SIG-M5 (cell line): ENCODE measurements around the gene GPR75.

ENCODE experiments used
- DNase-seq: peaks from one replicate; lab custom pipeline; 2025; lab: John Stamatoyannopoulos, UW

The GPR75 gene

DNA sequence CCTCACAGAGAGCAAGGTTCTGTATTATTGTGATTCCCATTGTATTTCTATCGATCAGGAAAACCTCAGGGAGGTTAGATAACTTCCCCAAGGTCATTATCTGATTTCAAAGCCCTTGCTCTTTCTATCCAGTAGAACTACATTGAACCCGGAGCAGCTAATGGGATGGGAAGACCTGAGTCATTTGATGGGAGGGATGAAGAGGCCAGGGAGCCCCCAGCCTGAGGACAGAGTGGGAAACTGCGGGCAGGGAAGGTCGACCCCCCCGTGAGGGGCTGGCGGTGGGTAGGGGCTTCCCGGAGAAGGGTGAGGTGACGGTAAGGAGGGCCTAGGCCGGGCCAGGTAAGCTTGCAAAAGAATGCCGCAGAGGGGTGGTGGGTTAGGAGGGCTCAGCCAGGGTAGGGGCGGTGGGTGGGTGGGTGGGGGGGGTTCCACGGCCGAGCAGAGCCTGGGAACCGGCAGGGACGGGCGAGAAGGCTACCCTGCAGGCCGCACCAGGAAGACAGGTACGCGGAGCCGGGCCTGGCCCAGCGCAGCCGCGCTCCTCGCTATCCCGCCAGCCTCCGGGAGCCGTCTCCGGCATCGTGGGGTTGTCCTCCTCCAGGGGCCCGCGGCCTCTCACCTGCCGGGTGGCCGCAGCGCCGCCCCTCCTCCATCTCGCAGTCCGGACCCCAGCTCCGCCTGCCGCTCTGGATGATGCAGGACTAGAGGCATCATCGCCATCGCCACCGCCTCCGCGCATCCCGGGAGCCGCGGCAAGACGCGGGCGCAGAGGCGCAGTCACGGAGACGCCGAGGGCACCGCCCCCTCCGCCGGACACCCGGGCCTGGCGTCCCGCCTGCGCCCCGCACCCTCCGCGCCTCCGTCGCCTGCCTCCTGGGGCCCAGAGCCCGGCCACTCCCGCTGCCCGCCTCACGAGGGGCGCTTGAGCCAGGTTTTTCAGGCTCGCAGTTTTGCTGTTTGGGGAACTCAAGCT, at the start of gene GPR75:
Gene GPR75 (minus strand): TSS at position 762 of the 976 bp plus-strand sequence. CDS start 5,211 bp downstream, outside the sequence.
- DNase-seq: no peak

DNA sequence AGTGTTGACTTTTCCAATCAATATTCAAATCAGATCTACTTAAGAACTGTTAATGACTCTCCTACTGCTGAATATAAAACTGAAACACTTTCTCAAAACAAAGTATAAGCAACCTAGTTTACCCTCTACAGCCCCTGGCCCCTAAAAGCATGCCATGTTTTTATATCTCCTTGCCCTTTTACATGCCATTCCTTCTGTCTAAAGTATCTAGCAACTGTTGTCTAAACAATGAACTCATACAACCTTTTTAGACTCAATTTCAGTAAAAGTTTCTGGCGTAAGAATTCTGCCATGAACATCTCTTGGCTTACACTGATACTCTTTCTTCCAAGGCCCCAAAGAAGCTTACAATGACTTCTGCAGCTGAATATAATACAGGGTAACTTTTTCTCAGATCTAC, 47.8 kb upstream of the GPR75 start:
- DNase-seq: no peak

DNA sequence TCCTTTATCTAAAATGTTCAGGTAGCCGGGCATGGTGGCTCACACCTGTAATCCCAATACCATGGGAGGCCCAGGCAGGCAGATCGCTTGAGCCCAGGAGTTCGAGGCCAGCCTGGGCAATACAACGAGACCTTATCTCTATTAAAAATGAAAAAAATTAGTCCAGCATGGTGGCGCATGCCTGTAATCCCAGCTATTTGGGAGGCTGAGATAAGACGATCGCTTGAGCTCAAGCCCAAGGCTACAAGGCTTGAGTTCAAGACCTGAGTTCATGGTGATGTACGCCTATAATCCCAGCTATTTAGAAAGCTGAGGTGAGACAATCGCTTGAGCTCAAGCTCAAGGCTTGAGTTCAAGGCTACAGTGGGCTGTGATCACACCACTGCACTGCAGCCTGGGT, 45.6 kb upstream of the GPR75 start:
- DNase-seq: no peak

DNA sequence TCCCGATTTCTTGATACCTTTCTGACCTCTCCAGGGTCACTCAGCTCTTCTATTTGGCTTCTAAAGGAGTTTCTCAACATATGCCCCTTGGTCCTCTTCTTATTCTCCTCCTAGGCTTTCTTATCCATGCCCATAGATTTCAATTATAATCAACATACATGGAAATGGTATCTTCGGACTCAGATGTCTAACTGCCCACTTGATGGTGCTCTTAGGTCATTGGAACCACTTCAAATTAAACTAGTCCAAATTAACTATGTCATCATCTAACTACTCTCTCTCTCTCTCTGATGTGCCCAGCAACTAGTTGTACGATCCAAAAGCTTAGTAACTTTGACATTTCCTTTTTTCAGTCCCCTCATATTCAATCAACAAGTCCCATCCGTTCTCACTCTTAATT, 43.2 kb upstream of the GPR75 start:
- no peak for DNase-seq

DNA sequence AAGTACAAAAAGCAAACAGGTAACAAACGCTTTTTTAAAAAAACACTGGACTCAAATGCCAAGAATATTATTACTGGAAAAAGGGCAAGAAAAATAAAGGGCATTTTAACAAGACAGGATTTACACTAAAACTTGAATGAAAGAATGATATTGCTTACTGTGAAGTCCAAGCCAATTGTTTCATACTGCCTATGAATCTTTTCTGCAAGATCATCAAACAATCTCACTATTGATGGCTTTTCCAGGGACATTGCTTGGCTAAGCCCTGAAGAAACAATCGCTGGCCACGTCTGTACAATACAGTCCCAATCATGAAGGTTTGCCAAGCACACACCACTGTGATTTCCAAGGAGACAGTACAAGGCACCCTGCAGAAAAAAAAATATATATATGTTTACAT, 41.4 kb upstream of the GPR75 start:
- DNase-seq: no peak

DNA sequence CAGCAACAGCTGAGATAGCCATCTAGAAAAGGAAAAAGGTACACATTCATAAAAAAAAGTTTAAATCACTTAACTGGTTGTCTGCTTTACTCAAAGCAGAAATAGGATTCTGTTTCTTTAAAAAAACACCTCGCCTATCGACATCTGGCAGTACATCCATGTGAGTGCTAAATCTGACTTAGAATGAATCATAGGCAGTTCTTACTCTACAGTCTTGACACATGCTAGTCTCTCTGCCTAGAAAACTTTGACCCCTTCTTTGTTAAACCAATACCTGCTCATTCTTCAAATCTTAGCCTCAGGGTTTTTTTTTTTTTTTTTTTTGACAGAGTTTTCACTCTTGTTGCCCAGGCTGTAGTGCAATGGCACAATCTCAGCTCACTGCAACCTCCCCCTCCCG, 37.1 kb upstream of the GPR75 start:
- no peak for DNase-seq

DNA sequence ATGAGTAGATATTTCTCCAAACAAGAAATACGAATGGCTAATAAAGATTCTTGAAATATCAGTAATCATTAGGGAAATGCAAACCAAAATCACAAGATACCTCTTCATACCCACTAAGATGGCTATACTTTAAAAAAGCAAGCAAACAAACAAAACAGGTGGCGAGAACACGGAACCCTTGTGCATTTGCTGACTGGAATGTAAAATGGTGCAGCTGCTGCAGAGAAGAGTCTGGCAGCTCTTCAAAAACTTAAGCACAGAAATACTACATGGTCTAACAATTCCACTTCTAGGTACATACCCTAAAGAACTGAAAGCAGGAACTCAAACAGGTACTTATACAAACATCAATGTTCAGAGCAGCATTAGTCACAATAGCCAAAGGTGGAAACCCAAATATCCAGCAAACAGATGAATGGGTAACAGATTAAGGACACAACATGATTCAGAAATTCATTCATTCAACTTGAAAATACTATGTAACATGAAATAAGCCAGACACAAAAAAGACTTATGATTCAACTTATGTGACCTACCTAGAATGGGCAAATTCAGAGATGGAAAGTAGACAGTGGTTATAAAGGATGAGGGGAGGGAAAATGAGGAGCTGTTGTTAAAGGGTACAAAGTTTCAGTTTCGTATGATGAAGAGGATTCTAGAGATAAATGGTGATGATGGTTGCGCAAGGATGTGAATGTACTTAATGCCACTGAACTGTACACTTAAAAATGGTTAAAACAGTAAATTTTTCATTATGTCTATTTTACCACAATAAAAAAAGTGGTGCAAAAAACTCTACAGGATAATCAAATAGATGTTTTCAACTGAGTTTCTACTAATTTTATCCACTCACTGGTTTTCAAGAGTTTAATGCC, 26.9 kb upstream of the GPR75 start:
- no peak for DNase-seq

DNA sequence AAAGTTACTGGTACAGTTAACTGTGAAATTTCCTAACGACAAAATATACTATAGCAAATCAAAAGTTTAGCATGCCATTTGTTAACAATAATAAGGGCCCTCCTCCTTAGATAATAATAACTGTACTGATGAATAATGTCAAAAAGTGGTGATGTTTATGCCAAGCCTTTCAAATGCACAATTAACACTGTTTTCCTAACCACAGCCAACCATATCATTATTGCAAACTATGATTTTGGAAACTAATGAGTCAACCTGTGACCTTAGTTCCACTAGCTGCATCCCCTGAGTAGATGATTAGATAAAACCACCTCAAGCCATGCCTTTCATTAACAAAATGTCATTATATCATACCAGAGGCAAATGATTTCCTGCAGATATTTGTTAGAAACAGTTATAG, 25.1 kb upstream of the GPR75 start:
- no peak for DNase-seq

DNA sequence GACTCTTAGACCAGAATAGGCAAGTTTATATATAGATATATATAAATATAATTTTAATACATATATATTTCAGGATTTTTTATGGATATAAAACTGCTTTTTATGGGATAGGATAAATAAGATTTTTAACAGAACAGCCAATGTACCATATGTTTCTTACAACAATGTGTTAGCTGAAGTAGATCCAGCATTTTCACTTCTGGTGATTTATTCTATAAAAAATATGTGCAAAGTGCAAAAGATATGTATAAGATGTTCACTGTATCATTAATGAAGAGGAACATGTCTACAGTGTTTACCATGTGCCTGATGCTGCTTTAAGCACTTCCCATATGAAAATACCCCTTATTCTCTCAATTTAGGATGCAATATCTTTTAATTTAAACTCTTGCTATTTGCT, 22.2 kb upstream of the GPR75 start:
- DNase-seq: no peak

DNA sequence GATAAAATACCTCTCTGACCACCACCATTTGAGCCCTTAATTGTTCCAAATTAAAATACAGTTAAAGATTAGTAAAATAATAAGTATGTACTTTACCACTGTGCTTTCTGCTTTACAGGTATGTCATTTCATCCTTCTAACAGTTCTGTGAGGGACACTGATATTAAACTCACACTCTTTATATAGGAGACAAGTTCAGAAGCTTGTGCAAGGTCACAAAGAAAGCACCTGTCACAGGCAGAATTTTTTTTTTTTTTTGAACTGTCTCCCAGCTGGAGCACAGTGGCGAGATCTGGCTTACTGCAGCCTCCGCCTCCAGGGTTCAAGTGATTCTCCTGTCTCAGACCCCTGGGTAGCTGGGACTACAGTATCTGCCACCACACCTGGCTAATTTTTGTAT, 21.6 kb upstream of the GPR75 start:
- no peak for DNase-seq

DNA sequence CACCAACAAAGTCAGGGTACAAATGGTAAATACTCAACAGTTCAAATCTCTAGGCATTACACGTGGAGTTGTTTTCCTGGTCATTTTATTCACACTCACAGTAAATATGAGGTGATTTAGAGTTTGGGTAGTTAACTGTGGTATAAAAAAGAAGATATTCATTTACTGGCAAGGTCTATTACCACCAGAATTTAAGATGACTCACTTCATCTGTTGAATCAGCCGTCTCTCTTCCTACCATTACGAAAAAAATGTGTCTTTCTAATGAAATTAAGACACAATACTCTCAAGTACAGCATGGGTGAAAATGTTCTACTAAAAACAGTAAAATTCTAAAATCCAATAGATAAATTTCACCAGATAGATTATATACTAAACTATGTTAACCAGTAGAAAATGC, 21.0 kb upstream of the GPR75 start:
- no peak for DNase-seq

DNA sequence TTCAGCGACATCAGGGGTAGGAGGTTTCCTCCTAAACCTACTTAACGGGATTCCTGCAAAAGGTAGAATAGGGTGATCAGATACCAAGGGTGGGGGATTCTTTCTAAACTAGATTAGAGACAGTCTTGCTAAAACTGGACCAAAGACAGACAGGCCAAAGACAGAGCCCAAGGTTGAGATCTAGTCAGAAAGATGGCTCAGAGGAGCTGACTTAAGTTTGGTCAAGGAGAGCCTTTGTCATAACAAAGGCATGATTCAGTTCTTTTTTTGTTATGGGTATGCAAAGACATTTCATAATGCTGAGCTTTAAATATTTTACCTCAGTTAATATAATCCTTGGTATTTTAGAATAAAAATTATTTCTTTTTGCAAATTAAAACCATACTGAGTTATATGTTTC, 17.8 kb upstream of the GPR75 start:
- no peak for DNase-seq

DNA sequence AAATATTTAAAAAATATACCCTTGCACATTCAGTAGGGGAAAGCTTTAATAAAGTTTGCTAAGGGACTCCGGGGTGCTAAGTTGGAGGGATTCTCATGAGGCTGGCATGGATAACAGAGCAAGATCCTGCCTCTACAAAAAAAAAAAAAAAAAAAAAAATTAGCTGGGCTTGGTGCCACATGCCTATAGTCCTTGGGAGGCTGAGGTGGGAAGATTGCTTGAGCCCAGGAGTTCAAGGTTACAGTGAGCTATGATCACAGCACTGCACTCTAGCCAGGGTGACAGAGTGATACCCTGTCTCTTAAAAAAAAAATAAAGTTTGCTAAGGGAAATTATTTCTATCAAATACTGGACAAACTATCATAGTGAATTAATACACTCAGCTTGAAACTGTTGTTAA, 17.3 kb upstream of the GPR75 start:
- DNase-seq: no peak

DNA sequence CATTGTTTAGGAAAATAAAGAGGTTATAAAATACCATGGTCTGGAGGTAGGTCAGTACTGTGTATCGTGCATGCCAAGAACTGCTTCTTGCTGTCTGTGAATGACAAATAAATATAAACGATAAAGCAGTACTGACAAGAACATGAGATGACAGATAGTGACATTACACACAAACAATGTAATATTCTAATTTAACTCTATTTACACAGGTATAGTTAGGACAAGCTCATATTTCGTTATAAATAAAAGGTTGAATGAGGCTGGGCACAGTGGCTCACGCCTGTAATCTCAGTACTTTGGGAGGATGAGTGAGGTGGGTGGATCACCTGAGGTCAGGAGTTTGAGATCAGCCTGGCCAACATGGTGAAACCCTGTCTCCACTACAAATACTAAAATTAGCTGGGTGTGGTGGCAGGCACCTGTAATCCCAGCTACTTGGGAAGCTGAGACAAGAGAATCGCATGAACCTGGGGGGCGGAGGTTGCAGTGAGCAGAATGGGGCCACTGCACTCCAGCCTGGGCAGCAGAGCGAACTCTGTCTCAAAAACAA, 14.7 kb upstream of the GPR75 start:
- DNase-seq: no peak

DNA sequence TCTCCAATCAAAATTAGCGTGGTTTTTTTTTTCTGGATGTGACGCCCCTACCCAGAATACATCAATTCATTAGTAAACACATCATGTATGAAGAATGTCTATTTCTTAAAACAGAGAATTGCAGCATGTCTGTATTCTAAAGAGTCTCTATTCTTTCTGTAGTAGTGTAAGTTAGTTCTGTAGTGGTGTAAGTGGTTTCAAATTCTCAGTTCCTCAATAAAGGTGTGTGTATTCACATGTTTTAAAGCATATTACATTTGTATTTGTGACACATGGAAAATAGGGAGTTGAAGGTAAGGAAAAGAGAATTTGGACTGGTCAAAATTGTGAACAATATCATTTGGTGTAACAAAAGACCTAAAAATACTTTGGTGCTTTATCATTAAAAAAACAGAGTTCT, 8.0 kb upstream of the GPR75 start:
- DNase-seq: no peak

DNA sequence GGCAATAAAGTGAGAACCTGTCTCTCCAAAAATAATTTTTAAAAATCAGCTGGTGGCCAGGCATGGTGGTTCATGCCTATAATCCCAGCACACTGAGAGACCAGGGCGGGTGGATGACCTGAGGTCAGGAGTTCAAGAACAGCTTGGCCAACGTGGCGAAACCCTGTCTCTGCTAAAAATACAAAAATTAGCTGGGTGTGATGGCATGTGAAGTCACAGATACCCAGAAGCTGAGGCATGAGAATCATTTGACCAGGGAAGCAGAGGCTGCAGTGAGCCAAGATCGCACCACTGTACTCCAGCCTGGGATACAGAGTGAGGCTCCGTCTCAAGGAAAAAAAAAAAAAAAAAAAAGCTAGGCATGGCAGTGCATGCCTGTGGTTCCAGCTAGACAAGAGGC, 7.4 kb upstream of the GPR75 start:
- no peak for DNase-seq

DNA sequence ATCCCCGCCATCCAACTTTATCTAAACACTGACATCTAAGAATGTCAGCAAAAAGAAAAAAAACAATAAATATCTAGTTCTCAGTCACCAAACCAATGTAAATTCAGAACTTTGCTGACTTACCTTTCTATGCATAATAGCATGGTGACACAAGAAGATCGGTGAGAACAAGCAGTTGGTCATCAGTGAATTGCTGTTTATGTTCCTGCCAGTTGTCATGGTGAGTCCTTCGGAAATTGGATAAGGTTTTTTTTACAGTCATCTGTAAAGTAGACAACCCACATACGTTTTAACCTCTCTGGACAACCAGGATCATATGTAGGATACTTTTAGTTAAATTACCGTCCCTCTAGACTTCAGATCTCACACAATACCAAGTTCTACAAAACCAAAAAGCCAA, 6.2 kb upstream of the GPR75 start:
- DNase-seq: no peak

DNA sequence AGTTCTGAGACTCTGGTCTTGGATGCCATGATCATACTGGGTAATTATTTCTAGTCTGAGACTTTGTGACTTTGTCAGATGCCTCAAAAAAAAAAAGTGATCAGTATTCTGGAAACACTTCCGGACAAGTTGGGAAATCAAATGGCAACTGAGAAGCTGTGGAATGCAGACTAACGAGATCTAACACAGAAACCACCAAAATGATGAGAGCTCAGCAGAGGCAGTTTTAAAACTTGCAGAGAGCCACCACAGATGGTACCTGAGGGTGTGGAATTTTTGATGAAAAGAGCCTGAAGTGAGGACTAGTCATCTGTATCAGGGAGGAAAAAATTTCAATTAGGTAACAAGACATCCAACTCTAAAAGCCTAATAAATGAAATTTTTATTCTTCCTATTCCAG, 5.5 kb upstream of the GPR75 start:
- no peak for DNase-seq

DNA sequence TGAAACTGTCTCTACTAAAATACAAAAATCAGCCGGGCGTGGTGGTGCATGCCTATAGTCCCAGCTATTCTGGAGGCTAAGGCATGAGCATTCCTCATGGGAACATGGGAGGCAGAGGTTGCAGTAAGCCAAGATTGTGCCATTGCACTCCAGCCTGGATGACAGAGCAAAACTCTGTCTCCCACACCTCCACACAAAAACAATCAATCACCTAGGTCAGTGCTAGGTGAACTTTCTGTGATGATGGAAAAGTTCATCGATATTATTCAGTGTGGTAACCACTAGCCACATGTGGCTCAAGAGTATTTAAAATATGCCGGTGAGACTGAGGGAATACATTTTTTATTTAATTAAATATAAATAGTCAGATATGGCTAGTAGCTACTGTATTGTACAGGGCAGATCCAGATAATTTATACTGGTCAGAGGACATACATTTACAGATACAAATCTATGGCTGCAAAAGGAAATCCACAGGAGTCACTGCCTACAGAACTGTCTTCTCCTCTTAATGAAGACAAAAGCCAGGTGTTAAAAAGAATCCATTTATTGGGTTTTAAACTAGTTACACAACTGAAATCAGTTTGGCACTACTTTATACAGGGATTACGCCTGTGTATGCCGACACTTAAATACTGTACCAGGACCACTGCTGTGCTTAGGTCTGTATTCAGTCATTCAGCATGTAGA, 3.9 kb upstream of the GPR75 start:
- no peak for DNase-seq

DNA sequence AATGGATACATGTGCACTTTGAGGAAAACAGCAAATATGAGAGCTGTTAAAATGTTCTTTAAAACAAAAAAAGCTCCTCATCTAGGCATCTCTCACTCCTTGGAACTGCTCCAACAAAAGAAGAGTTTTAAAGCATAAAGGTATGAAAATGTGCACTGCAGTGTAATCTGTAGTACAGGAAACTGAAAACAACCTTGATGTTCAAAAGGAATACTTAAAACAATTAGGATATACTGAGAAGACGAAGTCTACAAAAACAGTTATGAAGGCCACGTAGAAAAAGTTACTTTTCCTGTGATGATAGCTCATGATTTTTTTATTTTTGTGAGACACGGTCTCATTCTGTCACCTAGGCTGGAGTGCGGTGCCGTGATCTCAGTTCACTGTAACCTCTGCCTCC, 2.1 kb upstream of the GPR75 start:
- no peak for DNase-seq

DNA sequence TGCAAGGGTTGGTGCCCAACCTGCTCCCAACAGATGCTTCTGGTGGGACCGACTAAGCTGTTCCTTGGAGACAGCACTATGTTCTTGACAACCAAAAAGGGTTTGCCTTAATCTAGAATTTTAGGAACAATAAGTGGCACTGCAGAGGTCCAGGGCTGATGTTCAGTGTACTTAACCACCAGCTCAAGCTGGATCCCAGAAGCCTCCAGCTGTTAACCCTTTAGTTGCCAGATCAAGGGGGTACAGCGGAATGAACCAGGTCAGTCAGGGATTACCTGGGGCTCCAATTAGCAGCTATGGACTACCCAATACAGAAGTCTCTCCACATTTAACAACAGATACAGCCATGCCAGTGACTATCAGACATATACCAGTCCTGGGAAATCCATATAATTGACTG, 3.5 kb downstream of the GPR75 start:
- DNase-seq: no peak

DNA sequence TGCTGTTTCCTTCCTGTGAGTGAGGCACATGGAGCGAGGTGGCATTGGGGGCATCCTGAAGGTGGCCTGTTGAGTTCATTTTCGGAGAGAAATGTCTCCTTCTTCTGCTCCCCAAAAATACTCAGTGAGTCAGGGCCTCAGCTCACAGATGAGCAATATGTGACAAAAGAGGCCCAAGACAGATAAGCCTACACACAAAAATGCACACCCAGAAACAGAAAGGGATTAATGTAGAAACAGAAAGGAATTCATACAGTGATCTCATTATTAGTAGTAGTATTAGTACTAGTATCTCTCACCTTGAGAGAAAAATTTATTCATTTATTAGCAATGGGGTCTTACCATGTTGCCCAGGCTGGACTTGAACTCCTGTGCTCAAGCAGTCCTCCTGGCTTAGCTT, 5.1 kb downstream of the GPR75 start:
- DNase-seq: no peak
